ENCODE measurements around the gene FERMT1.
"Not testable (repeated sequence)": the region's sequence is repeated elsewhere in the genome, so short reads cannot be mapped to it uniquely, and the experiment has no call there.

The FERMT1 gene

DNA sequence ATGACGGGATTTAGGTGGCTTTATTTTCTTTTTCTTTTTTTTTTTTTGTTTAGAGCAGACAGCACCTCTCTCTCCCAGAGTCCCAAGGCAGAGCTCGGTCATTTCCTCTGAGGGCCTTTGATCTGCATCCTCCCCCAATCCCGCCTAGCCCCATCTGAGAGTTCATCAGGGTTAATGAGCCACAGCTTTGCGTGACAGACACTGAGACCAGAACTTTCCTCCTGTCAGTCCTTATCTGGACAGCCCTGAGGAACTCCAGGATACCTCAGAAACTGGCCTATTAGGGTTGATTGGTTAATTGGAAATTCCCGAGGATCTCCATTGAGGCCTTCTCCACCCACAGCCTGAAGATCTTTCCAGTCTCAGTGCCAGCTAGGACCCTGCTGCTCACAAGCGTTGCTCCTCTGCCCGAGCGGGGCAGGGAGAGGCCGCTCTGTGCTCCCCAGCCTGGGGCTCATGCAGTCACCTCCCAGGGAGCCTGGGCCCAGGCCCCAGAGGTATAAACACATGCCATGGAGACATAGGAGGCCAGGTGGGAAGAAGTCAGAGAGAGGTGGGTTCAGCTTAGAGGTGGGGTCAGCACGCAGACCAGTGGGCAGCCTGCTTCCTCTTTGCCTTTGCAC is 67.6 kb downstream of the FERMT1 start:
- no peaks in the 10 kb centered on the region for H3K9me3 ChIP-seq (ENCODE audit: control insufficient read depth, low read length)
- 45 to 50% methylated on average over 5 to 6 of the region's 10 CpGs for WGBS, 2 experiments (ENCODE audit: insufficient coverage in 2 of 2)
- H3K4me1 ChIP-seq (ENCODE audit: control insufficient read depth, insufficient read depth, low read length, poor library complexity, severe bottlenecking) = peaks cover 46% of the 10 kb centered on the region
- H3K4me3 ChIP-seq (ENCODE audit: extremely low read depth, insufficient read depth, low read length, poor library complexity, severe bottlenecking) = no peak overlapping the region
- peaks cover 6% of the 10 kb centered on the region for H3K36me3 ChIP-seq (ENCODE audit: control insufficient read depth, insufficient read depth, low read length)
- H3K27ac ChIP-seq (ENCODE audit: low read depth, low read length, severe bottlenecking) = peak overlapping the region; percentile 96

DNA sequence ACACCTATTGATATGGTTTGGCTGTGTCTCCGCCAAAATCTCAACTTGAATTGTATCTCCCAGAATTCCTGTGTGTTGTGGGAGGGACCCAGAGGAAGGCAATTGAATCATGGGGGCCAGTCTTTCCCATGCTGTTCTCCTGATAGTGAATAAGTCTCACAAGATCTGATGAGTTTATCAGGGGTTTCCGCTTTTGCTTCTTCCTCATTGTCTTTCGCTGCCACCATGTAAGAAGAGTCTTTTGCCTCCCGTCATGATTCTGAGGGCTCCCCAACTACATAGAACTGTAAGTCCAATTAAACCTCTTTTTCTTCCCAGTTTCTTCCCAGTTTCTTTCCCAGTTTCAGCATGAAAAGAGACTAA is 68.2 kb downstream of the FERMT1 start:
- H3K4me1 ChIP-seq (ENCODE audit: control insufficient read depth, insufficient read depth, low read length, poor library complexity, severe bottlenecking) = peaks cover 46% of the 10 kb centered on the region
- peak overlapping the region; percentile 96 for H3K27ac ChIP-seq (ENCODE audit: low read depth, low read length, severe bottlenecking)
- not testable (repeated sequence) for H3K9me3 ChIP-seq (ENCODE audit: control insufficient read depth, low read length); H3K4me3 ChIP-seq (ENCODE audit: extremely low read depth, insufficient read depth, low read length, poor library complexity, severe bottlenecking)
- peaks cover 12% of the 10 kb centered on the region for H3K36me3 ChIP-seq (ENCODE audit: control insufficient read depth, insufficient read depth, low read length)
- 61 to 83% methylated on average over 3 to 4 of the region's 4 CpGs for WGBS, 2 experiments (ENCODE audit: insufficient coverage in 2 of 2)

DNA sequence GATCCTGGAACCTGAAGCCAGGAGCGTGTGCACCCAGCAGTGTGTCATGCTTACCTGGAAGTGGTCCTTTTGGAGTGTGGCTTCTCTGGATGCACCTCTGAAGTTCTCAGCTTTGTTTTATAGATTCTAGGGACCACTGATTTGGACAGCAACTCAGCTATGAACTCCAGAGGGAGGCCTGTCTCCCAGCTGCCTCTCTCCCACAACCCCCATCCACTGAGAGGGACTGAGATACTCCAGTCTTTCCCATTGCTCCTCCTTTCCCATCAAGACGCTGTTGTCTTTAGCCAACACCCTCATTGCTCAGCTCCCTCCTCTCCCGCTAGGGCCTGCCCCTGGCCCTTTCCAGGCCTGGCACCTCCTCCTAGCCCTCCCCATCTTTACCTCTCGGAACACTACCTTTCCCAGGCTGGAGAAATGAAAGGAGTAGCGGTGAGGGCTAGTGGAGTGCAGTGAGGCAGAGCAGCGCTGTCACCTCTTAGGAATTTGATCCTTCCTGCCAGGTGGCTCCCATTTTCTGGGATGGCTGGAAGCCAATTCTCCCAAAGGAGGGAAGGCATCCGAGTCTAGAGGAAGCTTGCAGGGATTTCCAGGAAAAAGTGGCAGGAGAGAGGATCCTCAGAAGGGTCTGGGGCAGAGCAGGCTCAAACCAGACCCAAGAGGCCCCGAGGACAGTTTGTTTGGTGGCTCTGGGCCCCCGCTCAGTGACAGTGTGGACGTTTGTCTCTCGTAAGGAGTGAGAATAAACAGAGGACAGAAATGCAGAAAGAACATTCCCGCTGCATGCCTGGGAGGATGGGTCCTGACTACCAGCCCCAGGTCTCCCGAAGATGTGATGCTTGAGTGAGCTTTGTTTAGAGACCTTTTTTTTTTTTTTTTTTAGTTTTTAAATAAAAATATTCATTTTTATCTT is 68.8 kb downstream of the FERMT1 start, which contains the start of gene LRRN4:
Gene LRRN4 (minus strand): TSS at position 285 of the 913 bp plus-strand sequence. CDS start 1,261 bp downstream, outside the sequence.
- H3K27ac ChIP-seq (ENCODE audit: low read depth, low read length, severe bottlenecking) = peak within 1 kb of the TSS; percentile 96

DNA sequence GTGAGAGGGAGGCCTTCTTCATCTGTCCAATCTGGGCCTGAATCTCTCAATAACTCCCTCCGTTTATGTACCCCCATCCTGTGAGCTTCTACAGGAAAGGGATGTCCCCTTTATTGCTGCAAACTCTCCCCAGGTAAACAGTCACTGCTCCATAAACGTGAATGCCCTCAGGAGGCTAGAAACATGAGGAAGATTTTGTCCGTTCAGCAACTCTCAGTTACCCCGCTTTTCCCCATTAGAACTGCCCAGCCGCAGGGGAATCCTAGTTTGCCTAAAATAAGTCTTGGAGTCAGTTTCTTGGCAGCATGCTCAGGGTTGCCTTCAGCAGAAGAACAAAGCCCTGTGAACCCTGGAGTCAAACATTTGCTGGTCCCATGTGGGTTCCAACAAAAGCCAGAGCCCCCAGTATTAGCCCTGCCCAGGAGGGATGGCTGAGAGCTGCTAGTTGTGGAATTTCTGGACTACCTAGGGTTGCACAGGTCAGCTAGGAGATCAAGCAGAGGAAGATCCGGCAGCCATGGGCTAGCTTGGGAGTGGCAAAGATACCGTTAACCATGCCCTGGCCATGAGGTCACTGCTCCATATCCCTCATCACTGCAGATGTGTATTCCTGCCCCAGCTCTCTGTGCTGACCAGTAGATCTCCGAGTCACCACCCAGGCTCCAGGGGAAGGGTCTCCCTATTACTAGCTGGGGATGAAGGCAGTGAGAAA is 69.6 kb downstream of the FERMT1 start:
- Histone ChIP-seq H3K4me1 (ENCODE audit: control insufficient read depth, insufficient read depth, low read length, poor library complexity, severe bottlenecking) (peaks cover 33% of the 10 kb centered on the region), H3K36me3 (ENCODE audit: control insufficient read depth, insufficient read depth, low read length) (peaks cover 25% of the 10 kb centered on the region)
- 76 to 80% methylated on average over 6 to 7 of the region's 8 CpGs for whole genome bisulfite sequencing, 2 experiments (ENCODE audit: insufficient coverage in 2 of 2)

More for the DNA sequence above, 68.8 kb downstream of the FERMT1 start, which contains the start of gene LRRN4:
- Histone ChIP-seq H3K36me3 (ENCODE audit: control insufficient read depth, insufficient read depth, low read length) (peaks cover 18% of the 10 kb centered on the region), H3K4me3 (ENCODE audit: extremely low read depth, insufficient read depth, low read length, poor library complexity, severe bottlenecking) (peak within 1 kb of the TSS; percentile 46), H3K4me1 (ENCODE audit: control insufficient read depth, insufficient read depth, low read length, poor library complexity, severe bottlenecking) (peaks cover 41% of the 10 kb centered on the region), H3K9me3 (ENCODE audit: control insufficient read depth, low read length) (no peaks in the 10 kb centered on the region)
- WGBS, 2 experiments (ENCODE audit: insufficient coverage in 2 of 2) = 41 to 50% methylated on average over 8 to 11 of the region's 13 CpGs

DNA sequence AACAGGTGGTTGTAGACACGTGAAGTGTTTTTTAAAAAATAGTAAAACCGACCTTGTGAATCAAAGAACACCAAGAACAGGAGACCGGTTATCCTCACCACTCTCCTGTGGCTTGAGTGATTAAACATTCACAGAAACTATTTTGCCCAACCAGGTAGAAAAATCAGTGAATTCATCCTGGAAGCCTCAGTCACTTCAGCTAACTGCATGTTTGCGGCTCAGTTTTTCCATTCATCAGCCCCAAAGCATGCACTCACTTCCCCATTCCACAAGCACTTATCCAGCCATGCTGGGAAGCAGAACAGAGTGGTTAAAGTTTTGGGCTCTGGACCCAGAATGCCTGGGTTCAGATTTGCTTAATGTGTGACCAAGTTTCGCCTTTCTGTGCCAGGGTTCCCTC is 71.3 kb downstream of the FERMT1 start:
- H3K4me3 ChIP-seq (ENCODE audit: extremely low read depth, insufficient read depth, low read length, poor library complexity, severe bottlenecking) = peak overlapping the region; percentile 46
- H3K27ac ChIP-seq (ENCODE audit: low read depth, low read length, severe bottlenecking) = peak overlapping the region; percentile 66
- peaks cover 29% of the 10 kb centered on the region for H3K4me1 ChIP-seq (ENCODE audit: control insufficient read depth, insufficient read depth, low read length, poor library complexity, severe bottlenecking)
- peaks cover 28% of the 10 kb centered on the region for H3K36me3 ChIP-seq (ENCODE audit: control insufficient read depth, insufficient read depth, low read length)
- WGBS, 2 experiments (ENCODE audit: insufficient coverage in 2 of 2) = 71 to 74% methylated on average over 3 of the region's 5 CpGs
- no peaks in the 10 kb centered on the region for H3K9me3 ChIP-seq (ENCODE audit: control insufficient read depth, low read length)

More for the DNA sequence above, 69.6 kb downstream of the FERMT1 start:
- Histone ChIP-seq H3K9me3 (ENCODE audit: control insufficient read depth, low read length) (no peaks in the 10 kb centered on the region), H3K4me3 (ENCODE audit: extremely low read depth, insufficient read depth, low read length, poor library complexity, severe bottlenecking) (peak overlapping the region; percentile 46), H3K27ac (ENCODE audit: low read depth, low read length, severe bottlenecking) (peak overlapping the region; percentile 96)

DNA sequence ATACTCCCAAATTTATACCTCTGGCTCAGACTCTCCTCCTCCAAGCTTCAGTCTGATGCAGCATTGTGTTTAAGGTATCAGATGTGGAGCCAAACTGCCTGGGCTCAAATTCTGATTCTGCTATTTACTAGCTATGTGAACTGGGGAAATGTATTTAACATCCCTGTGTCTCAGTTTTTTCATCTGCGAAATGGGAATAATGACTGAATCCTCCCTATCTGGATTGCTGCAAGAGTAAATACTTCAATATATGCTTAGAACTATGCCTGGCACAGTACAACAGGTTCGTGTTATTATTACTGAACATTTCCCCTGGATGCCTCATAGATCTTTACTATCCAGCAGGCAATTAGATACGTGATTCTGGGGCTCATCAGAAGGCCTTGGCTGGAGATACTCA is 74.4 kb downstream of the FERMT1 start:
- no peaks in the 10 kb centered on the region for H3K9me3 ChIP-seq (ENCODE audit: control insufficient read depth, low read length)
- H3K4me1 ChIP-seq (ENCODE audit: control insufficient read depth, insufficient read depth, low read length, poor library complexity, severe bottlenecking) = peaks cover 11% of the 10 kb centered on the region
- H3K36me3 ChIP-seq (ENCODE audit: control insufficient read depth, insufficient read depth, low read length) = peaks cover 52% of the 10 kb centered on the region
- 86 to 90% methylated on average over 1 to 3 of the region's 3 CpGs for WGBS, 2 experiments (ENCODE audit: insufficient coverage in 2 of 2)
- no peak overlapping the region for H3K4me3 ChIP-seq (ENCODE audit: extremely low read depth, insufficient read depth, low read length, poor library complexity, severe bottlenecking)
- no peak overlapping the region for H3K27ac ChIP-seq (ENCODE audit: low read depth, low read length, severe bottlenecking)

DNA sequence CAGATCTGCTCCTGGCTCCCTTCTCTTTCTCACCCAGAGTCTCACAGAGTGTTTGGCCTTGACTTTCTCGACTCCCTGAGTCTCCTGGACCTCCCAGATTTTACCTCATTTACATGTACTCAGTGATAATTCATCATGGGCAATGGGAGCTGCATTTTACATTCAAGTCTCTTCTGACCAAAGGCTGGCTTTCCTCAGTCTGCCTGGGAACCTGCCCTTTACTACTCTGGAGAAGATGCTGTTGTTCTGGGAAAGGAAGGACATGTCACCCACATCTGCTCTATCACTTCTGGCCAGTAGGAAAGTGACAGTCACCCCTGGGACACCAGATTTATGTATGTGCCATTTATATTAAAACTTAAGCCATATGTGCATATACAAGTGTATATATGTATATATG is 76.4 kb downstream of the FERMT1 start:
- H3K9me3 ChIP-seq (ENCODE audit: control insufficient read depth, low read length) = no peaks in the 10 kb centered on the region
- no peak overlapping the region for H3K4me3 ChIP-seq (ENCODE audit: extremely low read depth, insufficient read depth, low read length, poor library complexity, severe bottlenecking)
- peaks cover 8% of the 10 kb centered on the region for H3K4me1 ChIP-seq (ENCODE audit: control insufficient read depth, insufficient read depth, low read length, poor library complexity, severe bottlenecking)
- WGBS, 2 experiments (ENCODE audit: insufficient coverage in 2 of 2) = 83 to 86% methylated on average over 1 of the region's 1 CpG
- H3K36me3 ChIP-seq (ENCODE audit: control insufficient read depth, insufficient read depth, low read length) = peaks cover 71% of the 10 kb centered on the region
- no peak overlapping the region for H3K27ac ChIP-seq (ENCODE audit: low read depth, low read length, severe bottlenecking)

DNA sequence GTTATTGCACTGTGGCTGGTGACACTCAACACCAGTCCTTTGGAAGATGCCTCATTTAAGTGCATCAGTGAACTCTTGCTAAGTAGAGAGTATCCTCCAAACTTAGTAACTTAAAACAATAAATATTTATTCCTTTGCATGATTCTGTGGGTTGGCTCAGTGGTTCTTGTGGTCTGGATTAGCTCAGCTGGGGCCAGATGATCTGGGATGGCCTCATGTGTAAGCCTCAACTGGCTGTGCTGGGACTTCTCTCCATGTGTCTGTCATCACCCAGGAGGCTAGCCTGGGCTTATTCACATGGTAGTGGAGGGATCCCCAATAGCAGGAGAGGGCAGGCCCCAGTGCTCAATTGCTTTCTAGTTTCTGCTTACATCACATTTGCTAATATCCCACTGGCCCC is 77.3 kb downstream of the FERMT1 start:
- Histone ChIP-seq H3K27ac (ENCODE audit: low read depth, low read length, severe bottlenecking) (no peak overlapping the region), H3K4me1 (ENCODE audit: control insufficient read depth, insufficient read depth, low read length, poor library complexity, severe bottlenecking) (no peaks in the 10 kb centered on the region), H3K36me3 (ENCODE audit: control insufficient read depth, insufficient read depth, low read length) (peaks cover 77% of the 10 kb centered on the region), H3K9me3 (ENCODE audit: control insufficient read depth, low read length) (no peaks in the 10 kb centered on the region), H3K4me3 (ENCODE audit: extremely low read depth, insufficient read depth, low read length, poor library complexity, severe bottlenecking) (no peak overlapping the region)

DNA sequence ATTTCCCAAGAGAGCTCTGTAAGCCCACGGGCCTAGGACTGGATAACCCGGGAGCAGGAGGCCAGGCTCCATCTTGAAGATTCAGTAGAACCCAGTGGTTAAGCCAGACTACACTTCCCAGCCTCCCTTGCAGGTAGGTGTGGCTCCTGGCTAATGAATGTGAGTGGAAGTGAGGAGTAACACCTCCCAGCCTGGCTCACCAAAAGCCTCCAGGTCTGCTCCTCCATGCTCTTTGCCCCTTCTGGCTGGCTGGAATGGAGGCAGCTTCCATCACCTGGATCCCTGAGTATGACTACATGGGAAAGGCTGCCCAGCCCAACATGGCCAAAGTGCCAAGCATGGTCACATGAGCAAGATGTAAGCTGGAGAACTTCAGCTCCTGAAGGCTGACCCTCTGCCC is 78.7 kb downstream of the FERMT1 start:
- whole genome bisulfite sequencing, 2 experiments (ENCODE audit: insufficient coverage in 2 of 2) = 87 to 100% methylated on average over 1 to 2 of the region's 2 CpGs
- Histone ChIP-seq H3K27ac (ENCODE audit: low read depth, low read length, severe bottlenecking) (no peak overlapping the region), H3K4me3 (ENCODE audit: extremely low read depth, insufficient read depth, low read length, poor library complexity, severe bottlenecking) (no peak overlapping the region), H3K9me3 (ENCODE audit: control insufficient read depth, low read length) (no peaks in the 10 kb centered on the region), H3K4me1 (ENCODE audit: control insufficient read depth, insufficient read depth, low read length, poor library complexity, severe bottlenecking) (no peaks in the 10 kb centered on the region), H3K36me3 (ENCODE audit: control insufficient read depth, insufficient read depth, low read length) (peaks cover 75% of the 10 kb centered on the region)

DNA sequence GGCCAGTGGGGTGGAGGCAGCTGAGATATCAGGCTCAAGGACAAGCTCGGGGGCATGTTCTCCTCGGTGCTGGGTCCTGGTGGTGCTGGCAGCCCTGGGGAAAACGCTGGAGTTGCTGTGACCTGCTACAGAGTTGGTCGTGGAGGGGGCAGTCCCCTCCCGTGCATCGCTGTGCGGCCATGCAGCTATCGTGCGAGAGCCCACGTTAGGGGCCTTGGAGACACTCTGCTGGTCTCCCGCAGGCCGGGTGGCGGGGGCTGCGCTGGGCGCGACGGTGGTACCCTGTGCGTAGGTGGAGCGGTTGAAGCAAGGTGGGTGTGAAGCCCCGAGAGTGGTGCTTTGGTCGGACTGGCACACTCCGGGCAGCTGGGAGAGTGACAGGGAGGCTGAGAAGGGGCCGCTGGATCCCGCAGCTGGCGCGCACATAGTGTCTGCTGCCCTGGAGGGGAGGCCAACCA is 81.0 kb downstream of the FERMT1 start:
- Histone ChIP-seq H3K27ac (ENCODE audit: low read depth, low read length, severe bottlenecking) (no peak overlapping the region), H3K4me3 (ENCODE audit: extremely low read depth, insufficient read depth, low read length, poor library complexity, severe bottlenecking) (no peak overlapping the region), H3K36me3 (ENCODE audit: control insufficient read depth, insufficient read depth, low read length) (peaks cover 83% of the 10 kb centered on the region), H3K9me3 (ENCODE audit: control insufficient read depth, low read length) (no peaks in the 10 kb centered on the region), H3K4me1 (ENCODE audit: control insufficient read depth, insufficient read depth, low read length, poor library complexity, severe bottlenecking) (no peaks in the 10 kb centered on the region)
- 95 to 96% methylated on average over 26 of the region's 26 CpGs for WGBS, 2 experiments (ENCODE audit: insufficient coverage in 2 of 2)
